AG08395 (cell line): ENCODE data around the gene KANSL2.
"Not testable (repeated sequence)": the region's sequence is repeated elsewhere in the genome, so short reads cannot be mapped to it uniquely, and the experiment has no call there.

Source experiments
- DNase-seq: peaks from one replicate; pipeline ENCODE4 v3.0.0; 2012; ENCODE audit warnings: mixed read lengths, low spot score

KANSL2 gene

GRCh38 chr12:48681710-48682532 is at the start of gene KANSL2:
Gene KANSL2, minus strand, starts transcription at chr12:48682238. Its CDS starts 606 bp downstream, at chr12:48681632.
- DNase-seq: peak; percentile 99

- DNase-seq: no peak
Observed at GRCh38 chr12:48728807-48729206, 46.8 kb upstream of the KANSL2 start.

GRCh38 chr12:48720737-48721136 is 38.7 kb upstream of the KANSL2 start:
- not testable (repeated sequence) for DNase-seq

- not testable (repeated sequence) for DNase-seq
Observed at GRCh38 chr12:48720171-48720570, 38.1 kb upstream of the KANSL2 start.

- not testable (repeated sequence) for DNase-seq
Observed at GRCh38 chr12:48719002-48719401, 37.0 kb upstream of the KANSL2 start.

- no peak for DNase-seq
Observed at GRCh38 chr12:48717252-48717695, 35.2 kb upstream of the KANSL2 start.

GRCh38 chr12:48716493-48717251 is 34.6 kb upstream of the KANSL2 start, which contains the start of gene CCNT1:
Gene CCNT1, minus strand, starts transcription at chr12:48716707. Its CDS starts 32 bp downstream, at chr12:48716675.
- peak; percentile 100 for DNase-seq

- DNase-seq: no peak
Observed at GRCh38 chr12:48716168-48716492, 34.1 kb upstream of the KANSL2 start.

GRCh38 chr12:48712209-48712608 is 30.2 kb upstream of the KANSL2 start:
- no peak for DNase-seq

GRCh38 chr12:48698822-48699221 is 16.8 kb upstream of the KANSL2 start:
- DNase-seq: not testable (repeated sequence)

- DNase-seq: no peak
Observed at GRCh38 chr12:48696626-48697025, 14.6 kb upstream of the KANSL2 start.

- DNase-seq: no peak
Observed at GRCh38 chr12:48695859-48696258, 13.8 kb upstream of the KANSL2 start.

GRCh38 chr12:48694038-48694437 is 12.0 kb upstream of the KANSL2 start:
- DNase-seq: no peak

GRCh38 chr12:48693572-48693971 is 11.5 kb upstream of the KANSL2 start:
- DNase-seq: no peak

- DNase-seq: no peak
Observed at GRCh38 chr12:48691826-48692487, 9.9 kb upstream of the KANSL2 start.

- no peak for DNase-seq
Observed at GRCh38 chr12:48690990-48691389, 9.0 kb upstream of the KANSL2 start.

- no peak for DNase-seq
Observed at GRCh38 chr12:48690436-48690835, 8.4 kb upstream of the KANSL2 start.

GRCh38 chr12:48688836-48689235 is 6.8 kb upstream of the KANSL2 start:
- no peak for DNase-seq

GRCh38 chr12:48687592-48687991 is 5.6 kb upstream of the KANSL2 start:
- no peak for DNase-seq

- DNase-seq: no peak
Observed at GRCh38 chr12:48686615-48687334, 4.7 kb upstream of the KANSL2 start.

- DNase-seq: no peak
Observed at GRCh38 chr12:48686037-48686595, 4.1 kb upstream of the KANSL2 start.

GRCh38 chr12:48683534-48683933 is 1.5 kb upstream of the KANSL2 start:
- DNase-seq: no peak
